GM21786 (cell line): Measurements from ENCODE around the gene NLK.

Experiments used
- ATAC-seq: cut with Tn5 transposase; IDR thresholded peaks from one replicate; pipeline ENCODE4 v1.9.1; 2021; ENCODE audit not compliant: unreplicated experiment

The NLK gene

GRCh38 chr17:28110184-28110583 lies 67.7 kb downstream of the NLK start:
- no peak for ATAC-seq

DNA sequence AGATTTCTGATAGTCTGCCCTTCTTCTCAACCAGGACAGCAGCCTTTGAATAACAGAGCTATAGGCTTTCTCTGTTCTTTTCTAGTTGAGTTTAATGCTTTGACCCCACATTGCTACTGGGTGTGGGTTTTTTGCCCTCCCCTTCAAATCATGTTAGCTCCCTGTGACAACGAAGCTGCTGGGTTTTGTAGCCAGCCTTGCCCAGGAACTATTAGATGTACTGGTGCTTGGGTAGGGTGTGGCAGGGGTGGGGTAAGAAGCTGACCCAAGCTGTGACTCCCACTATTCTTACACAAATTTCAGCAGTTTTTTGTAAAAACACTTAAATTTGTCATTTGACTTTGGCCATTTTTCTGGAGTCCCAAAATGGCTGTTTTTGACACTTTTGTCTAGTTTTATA lies 69.7 kb downstream of the NLK start:
- no peak for ATAC-seq

DNA sequence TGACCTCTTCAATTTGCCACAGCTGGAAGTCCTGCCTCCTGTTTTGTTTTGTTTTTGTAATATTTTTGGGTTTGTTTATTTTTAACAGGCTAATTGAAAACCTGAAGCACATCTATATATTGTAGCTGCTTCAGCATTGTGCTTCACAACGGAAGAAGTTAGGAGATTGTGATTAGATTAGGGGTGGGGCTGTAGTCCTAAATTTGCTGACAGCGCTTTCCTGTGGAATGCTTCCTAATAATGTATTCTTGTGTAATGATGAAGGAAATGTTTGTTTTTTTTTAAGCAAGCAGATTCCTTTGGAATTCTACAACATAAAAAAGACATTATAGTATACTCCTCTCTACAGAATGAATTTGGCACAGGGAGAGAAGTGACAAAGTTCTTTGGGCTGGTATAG lies 70.1 kb downstream of the NLK start:
- no peak for ATAC-seq

- no peak for ATAC-seq
Observed at GRCh38 chr17:28113269-28113668, 70.8 kb downstream of the NLK start.

DNA sequence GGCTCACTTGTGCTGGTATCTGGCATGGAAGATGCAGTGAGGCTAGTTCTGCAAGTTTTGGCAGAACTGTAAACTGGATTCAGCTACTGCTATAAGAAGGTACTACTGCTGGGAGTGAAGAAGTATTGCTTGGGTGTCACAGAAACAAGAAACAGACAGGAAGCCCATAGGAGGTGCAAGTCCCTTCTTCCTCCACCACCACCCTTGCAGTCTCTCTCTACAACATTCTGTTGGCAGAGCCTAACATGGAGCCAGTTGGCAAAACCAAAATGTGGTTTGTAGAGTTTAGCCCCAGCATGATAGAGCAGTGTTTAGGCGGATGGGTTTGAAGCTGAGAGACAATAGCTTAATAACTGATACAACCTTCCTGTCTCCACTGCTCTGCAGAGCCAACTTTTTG lies 72.6 kb downstream of the NLK start:
- ATAC-seq: no peak

DNA sequence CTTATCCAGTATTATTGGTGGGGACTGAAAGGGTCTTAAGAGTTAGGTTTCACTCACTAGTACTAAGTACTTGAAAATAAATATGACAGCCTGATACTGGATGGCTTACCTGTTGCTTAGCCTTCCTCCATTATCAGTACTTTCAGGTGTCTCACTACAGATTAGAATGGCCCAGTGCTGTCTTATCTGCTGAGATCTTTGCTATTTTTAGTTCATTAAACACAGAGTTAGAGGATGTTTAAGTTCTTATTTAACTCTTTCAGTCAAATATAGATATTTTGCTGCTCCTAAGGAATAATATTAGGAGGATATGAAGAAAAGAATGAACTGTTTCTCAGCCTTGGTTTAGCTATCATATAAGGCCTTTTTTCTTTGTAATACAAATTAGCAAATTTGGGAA lies 74.8 kb downstream of the NLK start:
- ATAC-seq: no peak

DNA sequence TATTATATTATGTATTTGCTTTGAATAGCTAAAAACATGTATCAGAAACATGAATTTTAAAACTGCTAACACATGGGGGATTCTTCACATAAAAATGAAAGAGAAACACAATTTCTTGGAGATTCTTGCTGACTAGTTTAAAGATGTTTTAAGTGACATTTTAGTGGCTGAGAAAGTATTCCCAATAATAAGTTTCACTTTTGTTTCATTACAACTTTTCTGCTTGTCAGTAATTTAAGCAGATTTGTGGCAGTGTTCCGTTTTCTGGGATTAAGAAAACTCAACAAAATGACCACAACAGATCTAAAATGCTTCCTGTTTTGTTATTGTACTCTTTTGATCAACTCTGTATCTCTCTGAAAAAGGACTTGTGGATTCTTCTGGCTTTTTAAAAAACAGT lies 75.9 kb downstream of the NLK start:
- ATAC-seq: no peak

DNA sequence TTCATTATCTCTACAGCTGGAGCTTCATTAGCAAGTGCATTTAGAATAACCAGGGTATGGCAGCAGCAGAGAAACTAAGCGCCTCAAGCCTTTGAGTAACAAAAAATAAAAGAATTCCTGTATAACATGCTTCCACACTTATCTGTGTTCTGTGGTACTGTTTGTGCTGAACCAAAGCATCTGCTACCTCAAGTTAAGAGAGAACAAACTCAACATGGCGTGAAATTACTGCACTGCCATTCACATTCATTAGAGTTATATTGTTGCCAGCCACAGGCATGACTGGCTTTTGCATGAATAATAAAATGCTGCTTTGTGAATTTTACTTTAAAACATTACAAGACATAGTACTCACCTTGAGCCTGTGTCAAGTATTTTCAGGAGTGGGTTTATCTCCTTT lies 76.6 kb downstream of the NLK start:
- ATAC-seq: no peak

GRCh38 chr17:28119560-28119959 lies 77.1 kb downstream of the NLK start:
- ATAC-seq: no peak

GRCh38 chr17:28120766-28121165 lies 78.3 kb downstream of the NLK start:
- ATAC-seq: no peak

- ATAC-seq: no peak
Observed at GRCh38 chr17:28124962-28125361, 82.5 kb downstream of the NLK start.

GRCh38 chr17:28125526-28126378 lies 83.3 kb downstream of the NLK start:
- no peak for ATAC-seq

DNA sequence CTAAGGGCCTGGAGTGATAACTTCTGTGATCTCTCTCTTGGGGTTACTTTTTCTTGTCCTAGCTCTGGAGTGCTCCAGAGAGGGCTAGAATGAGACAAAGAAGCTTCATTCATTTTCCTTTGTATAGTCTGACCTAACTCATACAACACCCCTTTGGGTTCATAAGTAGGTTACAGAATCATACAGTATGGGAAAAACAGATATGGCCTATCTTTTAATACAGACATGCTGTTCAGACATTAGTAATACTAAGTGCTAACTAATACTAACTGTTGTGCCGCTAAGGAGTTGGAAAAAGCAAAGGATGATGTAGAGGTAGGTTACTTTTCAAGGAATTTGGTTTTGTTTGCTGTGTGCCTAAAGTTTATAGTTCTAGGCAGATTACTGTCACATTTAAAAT lies 84.7 kb downstream of the NLK start:
- no peak for ATAC-seq

- ATAC-seq: no peak
Observed at GRCh38 chr17:28128779-28129178, 86.3 kb downstream of the NLK start.

DNA sequence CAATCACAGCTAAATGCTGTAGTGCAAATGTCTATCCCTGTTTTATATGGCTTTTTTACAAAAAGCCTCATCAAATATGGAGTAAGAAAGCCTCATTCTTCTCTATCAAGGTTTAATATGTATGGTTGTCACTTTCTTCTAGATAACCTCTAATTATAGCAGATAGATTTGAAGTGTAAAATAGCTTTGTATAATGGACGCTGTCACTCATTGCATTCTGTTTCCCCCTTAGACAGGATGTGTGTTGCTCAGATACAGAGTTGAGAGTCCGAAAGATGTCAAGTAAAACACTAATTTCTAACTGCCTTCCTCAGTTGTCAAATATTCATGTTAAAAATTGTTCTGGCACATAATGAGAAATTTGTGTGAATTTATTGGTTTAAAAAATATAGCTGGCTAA lies 88.0 kb downstream of the NLK start:
- no peak for ATAC-seq

DNA sequence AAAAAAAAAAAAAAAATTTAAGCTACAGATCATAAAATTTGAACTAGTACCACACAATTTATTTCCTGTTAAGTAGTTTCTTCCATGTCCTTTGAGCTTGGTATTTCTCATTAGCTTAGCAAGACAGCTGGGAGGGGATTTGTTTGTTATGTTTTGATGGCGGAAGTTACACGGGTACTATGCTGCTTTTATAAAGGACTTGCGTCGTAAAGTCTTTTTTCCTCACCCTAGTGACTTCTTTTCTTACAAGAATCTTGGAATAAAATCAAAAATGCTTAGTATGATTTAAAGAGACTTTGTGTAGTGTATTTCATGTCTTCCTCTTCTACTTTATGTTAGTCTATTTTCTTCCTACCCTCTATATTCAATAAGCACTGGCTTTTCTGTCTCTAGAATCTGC lies 89.1 kb downstream of the NLK start:
- no peak for ATAC-seq

DNA sequence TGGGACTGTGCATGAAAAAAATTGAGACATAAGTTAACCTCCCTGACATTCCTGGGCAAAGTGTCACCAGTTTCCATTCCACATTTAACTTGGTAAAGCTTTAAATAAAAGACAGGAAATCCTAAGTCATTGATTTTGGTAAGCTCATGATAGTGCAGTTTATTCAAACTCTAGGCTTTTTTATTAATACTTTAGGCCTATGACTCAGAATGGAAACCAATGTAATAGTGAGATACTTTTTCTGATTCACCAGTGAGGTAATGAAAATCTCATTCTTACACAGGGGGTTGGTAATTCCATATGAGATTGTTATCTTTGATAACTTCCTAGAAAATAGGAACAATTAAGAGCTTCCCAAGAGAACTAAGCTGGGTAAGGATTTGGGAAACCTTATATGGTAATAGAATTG lies 91.1 kb downstream of the NLK start:
- no peak for ATAC-seq

DNA sequence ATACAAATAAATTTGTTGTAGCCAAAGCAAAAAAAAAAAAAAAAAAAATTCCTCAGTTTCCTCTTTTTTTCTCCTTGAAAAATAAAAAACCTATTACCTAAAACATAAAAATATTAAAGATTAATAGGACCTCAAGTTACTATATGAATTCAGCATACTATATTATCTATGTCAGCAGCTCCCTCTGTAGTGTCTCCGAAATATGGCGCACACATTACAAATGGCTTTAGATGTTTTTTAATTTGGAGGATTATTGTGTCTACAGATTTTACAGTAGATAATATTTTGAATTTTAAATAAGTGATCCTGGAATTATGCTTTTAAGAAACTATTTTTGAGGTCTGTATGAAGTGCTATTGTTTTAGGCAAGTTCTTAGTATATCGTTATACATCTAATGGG lies 94.4 kb downstream of the NLK start:
- ATAC-seq: no peak

- no peak for ATAC-seq
Observed at GRCh38 chr17:28139822-28140221, 97.3 kb downstream of the NLK start.

DNA sequence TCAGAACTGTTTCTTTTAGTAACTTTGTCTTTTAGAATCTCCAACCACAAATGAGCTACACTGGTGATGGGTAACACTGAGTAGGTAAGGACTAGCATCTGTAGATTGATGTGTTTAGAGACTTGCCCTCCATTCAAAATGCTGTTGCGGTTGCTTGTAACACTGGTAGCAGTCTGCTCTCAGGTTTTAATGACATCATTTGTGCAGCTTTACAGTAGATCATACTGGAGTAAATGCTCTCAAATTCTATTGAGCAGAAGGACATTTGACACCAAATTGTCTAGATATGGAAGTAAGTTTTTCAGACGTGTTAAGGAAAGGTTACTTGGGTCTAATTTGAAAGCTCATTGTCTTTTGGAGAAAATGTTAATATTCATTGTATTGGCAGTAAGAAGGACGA lies 98.8 kb downstream of the NLK start:
- no peak for ATAC-seq

GRCh38 chr17:28141773-28142172 lies 99.3 kb downstream of the NLK start:
- no peak for ATAC-seq

GRCh38 chr17:28142305-28142704 lies 99.8 kb downstream of the NLK start:
- ATAC-seq: no peak

GRCh38 chr17:28144019-28144418 lies 101.5 kb downstream of the NLK start:
- no peak for ATAC-seq
